ENCODE results near the gene CETP. TPM values are rescaled to one million over a fixed set of nuclear protein-coding genes. Genes with fewer than 3 reads are reported as not detected.

The CETP gene
- total and polyA plus RNA-seq, 2 of the 8 experiments (the other 6 are each of a cell fraction or from before 2014, with no cell fraction given) = not detected

DNA sequence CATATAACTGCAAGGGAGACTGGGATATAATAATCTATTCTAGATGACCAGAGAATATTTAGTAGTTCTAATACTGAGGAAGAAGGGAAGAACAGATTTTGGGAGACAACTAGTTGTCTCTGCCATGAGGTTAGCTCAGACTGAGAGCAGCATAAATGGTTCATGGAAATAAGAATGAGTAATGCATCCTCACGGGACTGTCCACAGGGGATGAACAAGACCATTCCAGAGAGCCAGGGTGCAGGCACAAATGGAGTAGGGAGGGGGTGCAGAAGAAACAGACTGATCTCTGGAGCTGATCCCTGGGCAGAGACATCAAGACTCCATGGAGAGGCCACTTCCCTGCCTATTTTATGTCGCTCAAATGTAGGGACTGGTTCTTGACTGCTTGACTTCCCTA lies 58.0 kb downstream of the CETP start:
- no peak overlapping the region for H2BK120ac ChIP-seq (replicated peaks; ENCODE audit: low read depth, low read length)
- H3K4ac ChIP-seq (replicated peaks; ENCODE audit: insufficient read length, low read depth, low read length) = no peak overlapping the region
- H3K36me3 ChIP-seq (ENCODE audit: control insufficient read depth in 2 of 4, insufficient read depth in 4 of 4, low read length in 3 of 4) = no peaks in the 10 kb centered on the region
- no peak overlapping the region for H3K14ac ChIP-seq (ENCODE audit: insufficient read length)
- no peaks in the 10 kb centered on the region for H3K27me3 ChIP-seq (replicated peaks in 1 of 4; ENCODE audit: control insufficient read depth in 3 of 4, extremely low read depth in 1 of 4, insufficient read depth in 3 of 4, low read length in 3 of 4)
- no peak overlapping the region for H2BK5ac ChIP-seq (ENCODE audit: low read depth, low read length)
- no peak overlapping the region for H2AFZ ChIP-seq (ENCODE audit: low read length)
- H3K27ac ChIP-seq (ENCODE audit: low read depth, low read length) = no peak overlapping the region
- no peak overlapping the region for H2BK20ac ChIP-seq (ENCODE audit: low read length)
- no peak overlapping the region for H4K91ac ChIP-seq (replicated peaks; ENCODE audit: insufficient read length, low read length)
- no peaks in the 10 kb centered on the region for H4K20me1 ChIP-seq (replicated peaks in 1 of 2; ENCODE audit: control insufficient read depth in 1 of 2, insufficient read depth in 2 of 2, low read length in 2 of 2)
- H3K79me2 ChIP-seq (ENCODE audit: control insufficient read depth in 1 of 2, insufficient read depth in 2 of 2, low read length in 2 of 2) = no peaks in the 10 kb centered on the region
- ChIA-PET CTCF (ENCODE audit: partially characterized antibody) (interaction anchor here (0.6 to 1.6 kb wide), 6 partner anchors 9 to 129 kb away, joined by 3 to 6 read pairs (median 4); no protein-coding TSS in a partner anchor), POLR2A (ENCODE audit: partially characterized antibody) (no interaction called here)
- no peak overlapping the region for H2AK5ac ChIP-seq (ENCODE audit: low read depth, low read length)
- WGBS, 2 experiments (ENCODE audit: extremely low coverage in 1 of 2, insufficient coverage in 1 of 2, insufficient read length in 1 of 2, insufficient replicate concordance in 2 of 2, low coverage in 1 of 2, low lambda C conversion rate in 2 of 2, missing lambda C conversion rate in 1 of 2) = 86% methylated on average over 2 of the region's 2 CpGs; no CpG with 5 or more reads in 1 of the 2 experiments
- DNase-seq (ENCODE audit: low read depth in 1 of 2, low spot score in 2 of 2) (no peak), FAIRE-seq (no peak)
- no peaks in the 10 kb centered on the region for H3K79me1 ChIP-seq (ENCODE audit: low read depth, low read length)
- H3K4me1 ChIP-seq (replicated peaks in 1 of 4; ENCODE audit: control insufficient read depth in 3 of 4, insufficient read depth in 4 of 4, low read length in 3 of 4) = no peaks in the 10 kb centered on the region
- H3K9ac ChIP-seq (replicated peaks in 1 of 4; ENCODE audit: extremely low read depth in 1 of 4, low read depth in 3 of 4, low read length in 3 of 4) = no peak overlapping the region
- H4K5ac ChIP-seq (ENCODE audit: insufficient read length, low read depth, low read length) = no peak overlapping the region
- H3K9me3 ChIP-seq (ENCODE audit: insufficient read depth in 2 of 2, low read depth in 1 of 2, low read length in 1 of 2) = no peaks in the 10 kb centered on the region
- H3K18ac ChIP-seq (ENCODE audit: extremely low read depth, low read length) = no peak overlapping the region
- H3K56ac ChIP-seq (replicated peaks; ENCODE audit: insufficient read length, low read depth, low read length) = no peak overlapping the region
- H2BK12ac ChIP-seq (ENCODE audit: low read depth, low read length) = no peak overlapping the region
- no peak overlapping the region for H3K4me2 ChIP-seq (ENCODE audit: insufficient read depth in 1 of 2, low read depth in 2 of 2, low read length in 2 of 2)
- H2BK15ac ChIP-seq (ENCODE audit: low read length) = no peak overlapping the region
- no peaks in the 10 kb centered on the region for H3K23me2 ChIP-seq (ENCODE audit: low read depth, low read length)
- H4K8ac ChIP-seq (ENCODE audit: extremely low read depth, insufficient read depth, low read length) = no peak overlapping the region
- no peak overlapping the region for H3K4me3 ChIP-seq (ENCODE audit: extremely low read depth in 1 of 4, insufficient read depth in 2 of 4, low read depth in 3 of 4, low read length in 4 of 4)
- no peak overlapping the region for H3K23ac ChIP-seq (ENCODE audit: insufficient read length)
- TF ChIP-seq SP4 (IDR thresholded peaks at IDR 0.05; ENCODE audit: low read length) = no peak
- TF ChIP-seq SRF (IDR thresholded peaks at IDR 0.05; ENCODE audit: low read depth, low read length) = no peak
